ENCODE results near the gene GSTT4. TPM values are rescaled to one million over a fixed set of nuclear protein-coding genes. Genes with fewer than 3 reads are reported as not detected.

The GSTT4 gene
- total and polyA plus RNA-seq, 4 donors, result not detected

GRCh38 chr22:24016156-24016555, 10.9 kb upstream of the GSTT4 start:
- no peaks in the 10 kb centered on the region for H3K9me3 ChIP-seq (ENCODE audit: control insufficient read depth, low read length)
- H3K27me3 ChIP-seq (ENCODE audit: control insufficient read depth in 1 of 2, insufficient read depth in 2 of 2, low read length in 1 of 2), result no peaks in the 10 kb centered on the region
- WGBS, 2 donors, result 93 to 98% methylated on average over 1 of the region's 1 CpG
- no peaks in the 10 kb centered on the region for H3K36me3 ChIP-seq (ENCODE audit: control insufficient read depth in 1 of 2, insufficient read depth in 2 of 2, low read length in 1 of 2)
- H3K4me1 ChIP-seq (ENCODE audit: control insufficient read depth in 1 of 2, insufficient read depth in 2 of 2, low read length in 2 of 2), result no peaks in the 10 kb centered on the region
- no peak for ATAC-seq (ENCODE audit: low FRiP score)
- DNase-seq, result no peak
- H3K4me3 ChIP-seq (ENCODE audit: low read length in 2 of 2), result no peak overlapping the region
- no peak overlapping the region for H3K27ac ChIP-seq (ENCODE audit: low read depth in 1 of 2, low read length in 2 of 2)
- intact Hi-C loops (cut with DNase I), result no loop called here

DNA sequence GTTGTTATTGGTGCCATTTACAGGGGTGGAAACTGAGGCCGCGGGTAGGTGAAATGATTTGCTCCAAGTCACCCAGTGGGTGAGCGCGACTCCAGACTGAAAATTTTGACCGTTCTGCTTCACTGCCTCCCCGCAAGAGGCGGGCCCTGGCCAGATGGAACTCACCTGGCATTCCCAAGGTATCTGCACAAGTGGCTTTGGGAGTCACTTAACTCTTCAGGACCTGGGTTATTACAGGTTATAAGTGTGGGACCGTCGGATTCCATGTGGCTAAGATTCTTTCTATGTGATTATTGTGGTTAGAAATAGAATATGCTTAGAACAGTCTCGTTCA, 6.4 kb upstream of the GSTT4 start:
- ATAC-seq (ENCODE audit: low FRiP score) (no peak), DNase-seq (no peak)
- Histone ChIP-seq H3K27me3 (ENCODE audit: control insufficient read depth in 1 of 2, insufficient read depth in 2 of 2, low read length in 1 of 2) (no peaks in the 10 kb centered on the region), H3K9me3 (ENCODE audit: control insufficient read depth, low read length) (no peaks in the 10 kb centered on the region), H3K27ac (ENCODE audit: low read depth in 1 of 2, low read length in 2 of 2) (peak overlapping the region in 1 of 2 donors; percentile 65), H3K36me3 (ENCODE audit: control insufficient read depth in 1 of 2, insufficient read depth in 2 of 2, low read length in 1 of 2) (no peaks in the 10 kb centered on the region), H3K4me3 (ENCODE audit: low read length in 2 of 2) (peak overlapping the region; percentile 82 to 92), H3K4me1 (ENCODE audit: control insufficient read depth in 1 of 2, insufficient read depth in 2 of 2, low read length in 2 of 2) (no peaks in the 10 kb centered on the region)
- 1% methylated on average over 10 of the region's 10 CpGs for WGBS, 2 donors
- intact Hi-C loops (cut with DNase I), result loop anchor here in 1 of 2 donors (5.0 kb wide), 2 partner anchors 41 to 146 kb away; no protein-coding TSS in a partner anchor

DNA sequence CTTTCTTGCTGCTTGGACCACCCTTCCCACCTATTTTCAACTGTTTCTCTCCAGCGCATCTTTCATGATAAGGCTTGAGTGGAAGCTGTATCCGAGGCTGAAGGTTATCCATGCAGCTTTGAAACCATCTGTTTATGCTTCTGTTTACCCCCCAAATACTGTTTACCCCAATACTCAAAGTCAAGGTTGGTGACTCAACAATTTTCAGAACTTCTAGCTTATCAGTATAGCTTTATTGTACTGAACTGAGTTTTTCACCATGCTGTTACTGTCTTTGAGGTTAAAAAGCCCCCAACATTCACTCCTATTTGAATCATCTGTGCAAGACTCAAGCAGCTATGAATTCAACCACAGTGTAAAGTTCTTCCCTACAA, 4.8 kb upstream of the GSTT4 start:
- intact Hi-C loops (cut with DNase I), result loop anchor here in 1 of 2 donors (5.0 kb wide), 2 partner anchors 42 to 147 kb away; no protein-coding TSS in a partner anchor
- ATAC-seq (ENCODE audit: low FRiP score), result no peak
- H3K4me1 ChIP-seq (ENCODE audit: control insufficient read depth in 1 of 2, insufficient read depth in 2 of 2, low read length in 2 of 2), result no peaks in the 10 kb centered on the region

DNA sequence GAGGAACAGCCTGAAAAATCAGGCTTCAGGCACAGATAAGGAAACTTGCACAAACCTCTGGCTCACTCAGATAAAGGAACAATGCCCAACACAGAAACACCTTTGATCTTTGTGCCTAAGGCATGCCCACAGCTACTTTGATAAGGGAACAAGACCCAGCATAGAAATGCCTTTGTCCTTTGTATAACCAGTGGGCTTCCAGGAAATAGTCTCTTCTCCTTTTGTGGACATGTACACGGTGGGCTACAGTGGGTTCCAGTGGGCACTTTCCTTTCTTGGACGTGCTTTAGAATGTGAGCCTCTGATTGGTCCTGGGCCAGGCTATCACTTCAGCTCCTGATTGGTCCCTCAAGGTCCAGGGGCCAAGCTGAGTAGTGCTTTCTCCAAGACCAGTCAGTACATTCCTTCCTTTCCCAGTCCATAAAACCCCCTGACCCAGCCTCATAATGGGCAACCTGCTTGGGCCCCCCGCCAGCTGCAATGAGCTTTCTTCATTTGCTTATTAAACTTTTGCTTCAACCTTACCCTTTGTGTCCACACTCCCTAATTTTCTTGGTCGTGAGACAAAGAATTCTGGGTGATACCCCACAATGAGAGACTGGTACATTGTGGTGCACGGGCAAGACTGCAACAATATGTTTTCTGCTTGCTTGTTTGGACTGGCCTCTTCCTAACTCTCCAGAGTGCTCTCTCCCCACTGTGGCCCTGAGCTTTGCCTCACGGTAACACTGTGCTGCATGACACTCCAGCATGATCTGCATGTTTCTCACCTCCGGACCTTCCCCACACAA, 4.2 kb upstream of the GSTT4 start:
- Histone ChIP-seq H3K36me3 (ENCODE audit: control insufficient read depth in 1 of 2, insufficient read depth in 2 of 2, low read length in 1 of 2) (no peaks in the 10 kb centered on the region), H3K9me3 (ENCODE audit: control insufficient read depth, low read length) (no peaks in the 10 kb centered on the region), H3K27ac (ENCODE audit: low read depth in 1 of 2, low read length in 2 of 2) (no peak overlapping the region), H3K4me3 (ENCODE audit: low read length in 2 of 2) (no peak overlapping the region), H3K27me3 (ENCODE audit: control insufficient read depth in 1 of 2, insufficient read depth in 2 of 2, low read length in 1 of 2) (no peaks in the 10 kb centered on the region), H3K4me1 (ENCODE audit: control insufficient read depth in 1 of 2, insufficient read depth in 2 of 2, low read length in 2 of 2) (no peaks in the 10 kb centered on the region)
- 84 to 90% methylated on average over 7 of the region's 7 CpGs for WGBS, 2 donors
- ATAC-seq (ENCODE audit: low FRiP score) (no peak), DNase-seq (no peak)
- intact Hi-C loops (cut with DNase I), result loop anchor here in 1 of 2 donors (5.0 kb wide), 2 partner anchors 43 to 148 kb away; no protein-coding TSS in a partner anchor

More for the DNA sequence above, 4.8 kb upstream of the GSTT4 start:
- H3K9me3 ChIP-seq (ENCODE audit: control insufficient read depth, low read length), result no peaks in the 10 kb centered on the region
- no peaks in the 10 kb centered on the region for H3K27me3 ChIP-seq (ENCODE audit: control insufficient read depth in 1 of 2, insufficient read depth in 2 of 2, low read length in 1 of 2)
- no peaks in the 10 kb centered on the region for H3K36me3 ChIP-seq (ENCODE audit: control insufficient read depth in 1 of 2, insufficient read depth in 2 of 2, low read length in 1 of 2)
- WGBS, 2 donors, result 92 to 95% methylated on average over 2 of the region's 2 CpGs
- H3K27ac ChIP-seq (ENCODE audit: low read depth in 1 of 2, low read length in 2 of 2), result no peak overlapping the region
- no peak overlapping the region for H3K4me3 ChIP-seq (ENCODE audit: low read length in 2 of 2)
- DNase-seq, result no peak

GRCh38 chr22:24008381-24009226, 3.4 kb upstream of the GSTT4 start:
- H3K9me3 ChIP-seq (ENCODE audit: control insufficient read depth, low read length), result no peaks in the 10 kb centered on the region
- H3K36me3 ChIP-seq (ENCODE audit: control insufficient read depth in 1 of 2, insufficient read depth in 2 of 2, low read length in 1 of 2), result no peaks in the 10 kb centered on the region
- H3K27ac ChIP-seq (ENCODE audit: low read depth in 1 of 2, low read length in 2 of 2), result no peak overlapping the region
- H3K4me3 ChIP-seq (ENCODE audit: low read length in 2 of 2), result no peak overlapping the region
- intact Hi-C loops (cut with DNase I), result no loop called here
- DNase-seq (no peak), ATAC-seq (ENCODE audit: low FRiP score) (no peak)
- H3K27me3 ChIP-seq (ENCODE audit: control insufficient read depth in 1 of 2, insufficient read depth in 2 of 2, low read length in 1 of 2), result no peaks in the 10 kb centered on the region
- H3K4me1 ChIP-seq (ENCODE audit: control insufficient read depth in 1 of 2, insufficient read depth in 2 of 2, low read length in 2 of 2), result no peaks in the 10 kb centered on the region
- WGBS, 2 donors, result 89 to 90% methylated on average over 6 of the region's 6 CpGs

DNA sequence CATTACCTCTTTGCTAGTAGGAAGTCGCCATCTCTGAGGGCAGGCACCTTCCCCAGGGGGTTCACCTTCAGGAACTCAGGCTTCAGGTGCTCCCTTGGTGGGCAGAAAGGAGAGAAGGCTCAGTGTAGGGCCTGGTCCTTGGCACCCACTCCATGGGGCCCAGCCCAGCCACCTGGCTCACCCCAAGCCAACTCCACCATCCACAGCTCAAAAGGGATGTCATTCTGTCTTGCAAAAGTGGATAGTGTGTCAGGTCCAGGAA, 2.7 kb upstream of the GSTT4 start:
- WGBS, 2 donors, result 99 to 100% methylated on average over 1 of the region's 1 CpG

DNA sequence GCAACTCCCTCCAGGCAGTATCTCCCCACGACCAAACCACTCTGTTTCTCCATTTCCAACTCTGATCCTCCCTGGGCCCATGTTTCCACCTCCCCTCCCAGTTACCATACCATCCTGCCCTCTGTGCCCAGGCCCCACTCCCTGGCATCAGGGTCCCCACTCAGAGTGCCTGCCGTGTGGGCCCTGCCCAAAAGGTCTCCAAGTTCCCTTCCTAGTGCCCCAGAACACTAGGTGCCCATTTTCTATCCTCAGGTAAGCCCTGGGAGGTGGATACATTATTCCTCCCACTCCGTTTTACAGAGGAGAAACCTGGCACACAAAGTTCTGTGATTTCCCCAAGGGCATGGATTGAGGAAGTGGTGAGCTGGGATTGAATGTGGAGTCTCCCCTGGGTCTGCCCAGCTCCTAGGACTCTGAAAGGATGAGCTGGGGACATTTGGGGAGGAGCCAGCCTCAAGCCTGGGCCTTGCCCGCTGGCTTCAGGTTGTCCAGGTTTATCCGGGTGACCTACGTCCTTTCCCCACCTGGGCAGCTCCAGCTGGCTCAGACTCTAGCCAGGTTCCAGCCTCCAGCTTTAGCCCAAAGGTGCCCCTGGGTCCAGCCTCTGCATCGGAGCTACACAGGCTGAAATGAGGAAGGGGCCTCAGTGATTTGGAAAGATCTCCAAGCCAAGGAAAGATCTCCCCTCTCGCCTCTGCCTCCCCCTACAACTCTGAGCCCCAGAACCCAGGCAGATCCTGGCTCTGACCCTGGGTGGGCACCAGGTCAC, 2.2 kb upstream of the GSTT4 start:
- Histone ChIP-seq H3K27ac (ENCODE audit: low read depth in 1 of 2, low read length in 2 of 2) (no peak overlapping the region), H3K4me1 (ENCODE audit: control insufficient read depth in 1 of 2, insufficient read depth in 2 of 2, low read length in 2 of 2) (no peaks in the 10 kb centered on the region), H3K27me3 (ENCODE audit: control insufficient read depth in 1 of 2, insufficient read depth in 2 of 2, low read length in 1 of 2) (no peaks in the 10 kb centered on the region), H3K9me3 (ENCODE audit: control insufficient read depth, low read length) (no peaks in the 10 kb centered on the region), H3K36me3 (ENCODE audit: control insufficient read depth in 1 of 2, insufficient read depth in 2 of 2, low read length in 1 of 2) (no peaks in the 10 kb centered on the region), H3K4me3 (ENCODE audit: low read length in 2 of 2) (no peak overlapping the region)
- intact Hi-C loops (cut with DNase I), result no loop called here
- 86 to 90% methylated on average over 8 of the region's 8 CpGs for WGBS, 2 donors
- ATAC-seq (ENCODE audit: low FRiP score) (no peak), DNase-seq (no peak)

More for the DNA sequence above, 2.7 kb upstream of the GSTT4 start:
- DNase-seq (no peak), ATAC-seq (ENCODE audit: low FRiP score) (no peak)
- Histone ChIP-seq H3K27me3 (ENCODE audit: control insufficient read depth in 1 of 2, insufficient read depth in 2 of 2, low read length in 1 of 2) (no peaks in the 10 kb centered on the region), H3K4me3 (ENCODE audit: low read length in 2 of 2) (no peak overlapping the region), H3K27ac (ENCODE audit: low read depth in 1 of 2, low read length in 2 of 2) (no peak overlapping the region), H3K9me3 (ENCODE audit: control insufficient read depth, low read length) (no peaks in the 10 kb centered on the region), H3K36me3 (ENCODE audit: control insufficient read depth in 1 of 2, insufficient read depth in 2 of 2, low read length in 1 of 2) (no peaks in the 10 kb centered on the region), H3K4me1 (ENCODE audit: control insufficient read depth in 1 of 2, insufficient read depth in 2 of 2, low read length in 2 of 2) (no peaks in the 10 kb centered on the region)
- intact Hi-C loops (cut with DNase I), result no loop called here

GRCh38 chr22:24006914-24007214, 1.6 kb upstream of the GSTT4 start:
- H3K9me3 ChIP-seq (ENCODE audit: control insufficient read depth, low read length), result no peaks in the 10 kb centered on the region
- H3K36me3 ChIP-seq (ENCODE audit: control insufficient read depth in 1 of 2, insufficient read depth in 2 of 2, low read length in 1 of 2), result no peaks in the 10 kb centered on the region
- H3K4me3 ChIP-seq (ENCODE audit: low read length in 2 of 2), result no peak overlapping the region
- H3K4me1 ChIP-seq (ENCODE audit: control insufficient read depth in 1 of 2, insufficient read depth in 2 of 2, low read length in 2 of 2), result no peaks in the 10 kb centered on the region
- H3K27ac ChIP-seq (ENCODE audit: low read depth in 1 of 2, low read length in 2 of 2), result no peak overlapping the region
- WGBS, 2 donors, result 88 to 91% methylated on average over 6 of the region's 6 CpGs
- DNase-seq, result no peak
- no peak for ATAC-seq (ENCODE audit: low FRiP score)
- H3K27me3 ChIP-seq (ENCODE audit: control insufficient read depth in 1 of 2, insufficient read depth in 2 of 2, low read length in 1 of 2), result no peaks in the 10 kb centered on the region
- intact Hi-C loops (cut with DNase I), result no loop called here
